Astrocyte (in vitro differentiated cells and primary cell): ENCODE results near the gene TMPRSS7. TPM values are rescaled to one million over a fixed set of nuclear protein-coding genes. Genes with fewer than 3 reads are reported as not detected.

Source experiments
- DNase-seq: peaks from one replicate; pipeline ENCODE4 v3.0.0-alpha.2; 2010; ENCODE audit warnings: low read depth
- FAIRE-seq: peaks from 2 replicates; lab custom pipeline; 2011; peaks lifted over from hg19 to GRCh38; lab: Jason Lieb, UNC
- H2AFZ ChIP-seq: 2 replicates; pipeline ENCODE4 v1.6.0; 2012; ENCODE audit warnings: low read depth, low read length, inconsistent platforms
- H3K27ac ChIP-seq: 2 replicates; pipeline ENCODE4 v1.5.1; 2011; ENCODE audit warnings: low read depth, low read length, inconsistent platforms
- H3K27me3 ChIP-seq: 2 replicates; pipeline ENCODE4 v1.6.0; 2011; ENCODE audit warnings: low read length, inconsistent platforms; ENCODE audit not compliant: insufficient read depth
- H3K36me3 ChIP-seq: 2 replicates; pipeline ENCODE4 v1.5.1; 2011; ENCODE audit warnings: low read length, inconsistent platforms; ENCODE audit not compliant: insufficient read depth
- H3K4me1 ChIP-seq: 2 replicates; pipeline ENCODE4 v1.5.1; 2011; ENCODE audit warnings: low read length, inconsistent platforms; ENCODE audit not compliant: insufficient read depth
- H3K4me2 ChIP-seq: 2 replicates; pipeline ENCODE4 v1.6.0; 2012; ENCODE audit warnings: low read length, inconsistent platforms
- H3K4me3 ChIP-seq: 2 replicates; pipeline ENCODE4 v1.5.1; 2011; ENCODE audit warnings: low read depth, mild to moderate bottlenecking, low read length, inconsistent platforms; ENCODE audit not compliant: insufficient read depth
- H3K79me2 ChIP-seq: 2 replicates; pipeline ENCODE4 v1.6.0; 2012; ENCODE audit warnings: mild to moderate bottlenecking, low read length, inconsistent platforms; ENCODE audit not compliant: insufficient read depth
- H3K9ac ChIP-seq: 2 replicates; pipeline ENCODE4 v1.6.0; 2012; ENCODE audit warnings: mild to moderate bottlenecking, low read length, inconsistent platforms
- H3K9me3 ChIP-seq: 2 replicates; pipeline ENCODE4 v1.5.1; 2012; ENCODE audit warnings: low read depth, mild to moderate bottlenecking, low read length, inconsistent platforms; ENCODE audit not compliant: insufficient read depth
- H4K20me1 ChIP-seq: 2 replicates; pipeline ENCODE4 v1.6.0; 2012; ENCODE audit warnings: low read length, inconsistent platforms; ENCODE audit not compliant: insufficient read depth
- H3K27ac Mint-ChIP-seq: one replicate; pipeline ENCODE4 v1.8.0; 2021; ENCODE audit warnings: mild to moderate bottlenecking, mixed read lengths; ENCODE audit not compliant: unreplicated experiment
- H3K27me3 Mint-ChIP-seq: one replicate; pipeline ENCODE4 v1.8.0; 2021; ENCODE audit warnings: low read depth, mixed read lengths; ENCODE audit not compliant: unreplicated experiment
- H3K36me3 Mint-ChIP-seq: one replicate; pipeline ENCODE4 v1.8.0; 2021; ENCODE audit warnings: low read depth, mixed read lengths; ENCODE audit not compliant: unreplicated experiment
- H3K4me1 Mint-ChIP-seq: one replicate; pipeline ENCODE4 v1.8.0; 2021; ENCODE audit warnings: low read depth, mixed read lengths; ENCODE audit not compliant: unreplicated experiment
- H3K4me3 Mint-ChIP-seq: one replicate; pipeline ENCODE4 v1.8.0; 2021; ENCODE audit warnings: mild to moderate bottlenecking, moderate library complexity, mixed read lengths; ENCODE audit not compliant: unreplicated experiment
- H3K9me3 Mint-ChIP-seq: one replicate; pipeline ENCODE4 v1.8.0; 2021; ENCODE audit warnings: mild to moderate bottlenecking, mixed read lengths; ENCODE audit not compliant: unreplicated experiment
- CTCF ChIP-seq: IDR thresholded peaks from 2 replicates; pipeline ENCODE4 v1.5.1; 2011; ENCODE audit warnings: low read depth, mild to moderate bottlenecking, inconsistent platforms, low read length, moderate library complexity; ENCODE audit not compliant: insufficient read depth
- EZH2 ChIP-seq: IDR thresholded peaks from 2 replicates; pipeline ENCODE4 v1.6.1; 2012; ENCODE audit warnings: mild to moderate bottlenecking, low read length, inconsistent platforms; ENCODE audit not compliant: insufficient read depth
- total RNA-seq: library from RNA; stranded (reverse); gene quantifications from 2 replicates; pipeline ENCODE4 v1.2.1, GENCODE V29; 2021

TMPRSS7 gene
- total RNA-seq, 1 donor from 2014 or later: not detected

GRCh38 chr3:112095731-112096130 is 61.2 kb downstream of the TMPRSS7 start:
- TF ChIP-seq EZH2 (no peak), CTCF (no peak)
- Histone ChIP-seq H3K36me3 (peaks cover 7% of the 10 kb centered on the region), H2AFZ (no peak overlapping the region), H3K9me3 (no peaks in the 10 kb centered on the region), H3K79me2 (peaks cover 81% of the 10 kb centered on the region), H3K9ac (no peak overlapping the region), H3K27ac (peak overlapping the region; percentile 8), H4K20me1 (peaks cover 15% of the 10 kb centered on the region), H3K4me3 (no peak overlapping the region), H3K27me3 (no peaks in the 10 kb centered on the region), H3K4me1 (peaks cover 29% of the 10 kb centered on the region), H3K4me2 (no peak overlapping the region)
- DNase-seq (no peak), FAIRE-seq (no peak)
- H3K9me3 Mint-ChIP-seq: peaks cover 3% of the 10 kb centered on the region
- H3K27me3 Mint-ChIP-seq: no peaks in the 10 kb centered on the region
- peak overlapping the region; percentile 4 for H3K4me3 Mint-ChIP-seq
- H3K36me3 Mint-ChIP-seq: peaks cover 13% of the 10 kb centered on the region
- H3K4me1 Mint-ChIP-seq: peaks cover 58% of the 10 kb centered on the region
- peak overlapping the region; percentile 95 for H3K27ac Mint-ChIP-seq

GRCh38 chr3:112096176-112096575 is 61.6 kb downstream of the TMPRSS7 start:
- H3K4me2 ChIP-seq: no peak overlapping the region
- no peak overlapping the region for H3K9ac ChIP-seq
- no peaks in the 10 kb centered on the region for H3K27me3 ChIP-seq
- H2AFZ ChIP-seq: no peak overlapping the region
- H3K4me1 ChIP-seq: peaks cover 31% of the 10 kb centered on the region
- Mint-ChIP-seq H3K4me3 (no peak overlapping the region), H3K9me3 (peaks cover 3% of the 10 kb centered on the region), H3K4me1 (peaks cover 55% of the 10 kb centered on the region), H3K27ac (peak overlapping the region; percentile 95), H3K36me3 (peaks cover 13% of the 10 kb centered on the region), H3K27me3 (no peaks in the 10 kb centered on the region)
- FAIRE-seq (no peak), DNase-seq (no peak)
- no peak overlapping the region for H3K4me3 ChIP-seq
- H3K79me2 ChIP-seq: peaks cover 81% of the 10 kb centered on the region
- peaks cover 10% of the 10 kb centered on the region for H4K20me1 ChIP-seq
- no peaks in the 10 kb centered on the region for H3K9me3 ChIP-seq
- TF ChIP-seq EZH2 (no peak), CTCF (no peak)
- peaks cover 7% of the 10 kb centered on the region for H3K36me3 ChIP-seq
- H3K27ac ChIP-seq: peak overlapping the region; percentile 66

GRCh38 chr3:112097378-112097777 is 62.8 kb downstream of the TMPRSS7 start:
- peak; percentile 100 for FAIRE-seq
- peak overlapping the region; percentile 45 for H3K4me2 ChIP-seq
- H4K20me1 ChIP-seq: peaks cover 7% of the 10 kb centered on the region
- DNase-seq: peak; percentile 99
- Mint-ChIP-seq H3K27ac (peak overlapping the region; percentile 95), H3K4me1 (peaks cover 63% of the 10 kb centered on the region), H3K9me3 (peaks cover 3% of the 10 kb centered on the region), H3K4me3 (peak overlapping the region; percentile 23), H3K27me3 (no peaks in the 10 kb centered on the region), H3K36me3 (peaks cover 13% of the 10 kb centered on the region)
- no peaks in the 10 kb centered on the region for H3K9me3 ChIP-seq
- no peaks in the 10 kb centered on the region for H3K27me3 ChIP-seq
- peaks cover 7% of the 10 kb centered on the region for H3K36me3 ChIP-seq
- H3K4me1 ChIP-seq: peaks cover 37% of the 10 kb centered on the region
- H3K27ac ChIP-seq: peak overlapping the region; percentile 81
- no peak overlapping the region for H3K4me3 ChIP-seq
- peak overlapping the region; percentile 60 for H3K9ac ChIP-seq
- peaks cover 75% of the 10 kb centered on the region for H3K79me2 ChIP-seq
- TF ChIP-seq CTCF (no peak), EZH2 (no peak)
- H2AFZ ChIP-seq: no peak overlapping the region
